ENCODE results near the gene ICAM1.
"Not testable (repeated sequence)": the region's sequence is repeated elsewhere in the genome, so short reads cannot be mapped to it uniquely, and the experiment has no call there.

ICAM1 gene, protein sequence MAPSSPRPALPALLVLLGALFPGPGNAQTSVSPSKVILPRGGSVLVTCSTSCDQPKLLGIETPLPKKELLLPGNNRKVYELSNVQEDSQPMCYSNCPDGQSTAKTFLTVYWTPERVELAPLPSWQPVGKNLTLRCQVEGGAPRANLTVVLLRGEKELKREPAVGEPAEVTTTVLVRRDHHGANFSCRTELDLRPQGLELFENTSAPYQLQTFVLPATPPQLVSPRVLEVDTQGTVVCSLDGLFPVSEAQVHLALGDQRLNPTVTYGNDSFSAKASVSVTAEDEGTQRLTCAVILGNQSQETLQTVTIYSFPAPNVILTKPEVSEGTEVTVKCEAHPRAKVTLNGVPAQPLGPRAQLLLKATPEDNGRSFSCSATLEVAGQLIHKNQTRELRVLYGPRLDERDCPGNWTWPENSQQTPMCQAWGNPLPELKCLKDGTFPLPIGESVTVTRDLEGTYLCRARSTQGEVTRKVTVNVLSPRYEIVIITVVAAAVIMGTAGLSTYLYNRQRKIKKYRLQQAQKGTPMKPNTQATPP
- long read RNA-seq, donor 1, partial matches to known transcripts = 0 of 1 reads
- long read RNA-seq, donor 1, other reads (novel, unspliced or antisense) = 0 of 1 reads
- long read RNA-seq, donor 2, partial matches to known transcripts = 0 of 1 reads
- long read RNA-seq, donor 2, other reads (novel, unspliced or antisense) = 0 of 1 reads
- long read RNA-seq, donor 3 = 0 reads
- long read RNA-seq, donor 4, partial matches to known transcripts = 34 of 35 reads
- long read RNA-seq, donor 4, other reads (novel, unspliced or antisense) = 0 of 35 reads
- long read RNA-seq, donor 5, partial matches to known transcripts = 0 of 1 reads
- long read RNA-seq, donor 5, other reads (novel, unspliced or antisense) = 0 of 1 reads
- long read RNA-seq, donor 6, partial matches to known transcripts = 14 of 32 reads
- long read RNA-seq, donor 6, other reads (novel, unspliced or antisense) = 18 of 32 reads
- long read RNA-seq, donor 7 = 0 reads
- long read RNA-seq, donor 8, partial matches to known transcripts = 0 of 1 reads
- long read RNA-seq, donor 8, other reads (novel, unspliced or antisense) = 0 of 1 reads

DNA sequence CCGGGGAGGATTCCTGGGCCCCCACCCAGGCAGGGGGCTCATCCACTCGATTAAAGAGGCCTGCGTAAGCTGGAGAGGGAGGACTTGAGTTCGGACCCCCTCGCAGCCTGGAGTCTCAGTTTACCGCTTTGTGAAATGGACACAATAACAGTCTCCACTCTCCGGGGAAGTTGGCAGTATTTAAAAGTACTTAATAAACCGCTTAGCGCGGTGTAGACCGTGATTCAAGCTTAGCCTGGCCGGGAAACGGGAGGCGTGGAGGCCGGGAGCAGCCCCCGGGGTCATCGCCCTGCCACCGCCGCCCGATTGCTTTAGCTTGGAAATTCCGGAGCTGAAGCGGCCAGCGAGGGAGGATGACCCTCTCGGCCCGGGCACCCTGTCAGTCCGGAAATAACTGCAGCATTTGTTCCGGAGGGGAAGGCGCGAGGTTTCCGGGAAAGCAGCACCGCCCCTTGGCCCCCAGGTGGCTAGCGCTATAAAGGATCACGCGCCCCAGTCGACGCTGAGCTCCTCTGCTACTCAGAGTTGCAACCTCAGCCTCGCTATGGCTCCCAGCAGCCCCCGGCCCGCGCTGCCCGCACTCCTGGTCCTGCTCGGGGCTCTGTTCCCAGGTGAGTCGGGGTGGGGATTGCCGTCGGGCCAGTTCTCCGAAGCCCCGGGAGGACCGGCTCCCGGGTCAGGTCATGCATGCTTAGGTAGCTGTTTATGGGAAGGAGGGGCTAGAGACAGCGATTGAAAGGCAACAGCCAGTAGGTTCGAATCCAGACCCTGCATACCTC is at the start of gene ICAM1:
Gene ICAM1, plus strand, starts transcription at position 505 of the 779 bp plus-strand sequence. Its CDS starts 40 bp downstream, at position 545.
- peak; percentile 57 for DNase-seq

DNA sequence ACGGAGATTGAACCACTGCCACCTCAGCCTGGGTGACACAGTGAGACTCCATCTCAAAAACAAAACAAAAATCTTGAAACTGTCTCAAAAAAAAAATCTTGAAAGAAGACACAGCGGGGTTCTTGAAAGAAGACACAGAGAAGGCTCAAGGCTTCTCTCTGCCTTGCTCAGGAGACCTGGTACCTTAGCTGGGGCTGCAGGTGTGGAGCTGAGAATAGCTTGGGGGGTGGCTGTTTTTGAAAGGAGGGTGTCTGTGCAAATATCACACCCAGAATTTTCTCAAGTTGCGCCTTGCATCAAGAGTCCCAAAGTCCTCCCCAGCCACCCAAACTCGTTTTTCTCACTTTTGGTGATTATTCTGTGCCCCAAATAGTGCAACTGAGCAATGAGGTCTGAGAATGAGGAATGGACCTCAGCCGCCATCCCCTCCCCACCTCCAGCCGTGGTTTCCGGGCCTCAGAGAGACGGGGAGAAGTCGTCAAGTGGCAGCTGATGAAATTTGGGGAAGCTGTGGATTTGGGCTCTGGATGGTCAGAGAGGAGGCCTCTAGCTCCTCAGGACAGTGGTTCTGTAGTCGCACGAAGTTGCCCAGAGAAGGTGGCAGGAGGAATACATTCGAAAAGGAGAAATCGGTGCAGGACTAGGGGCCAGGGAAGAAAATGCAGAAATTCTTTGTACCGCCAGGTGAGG is 48.6 kb upstream of the ICAM1 start:
- DNase-seq = no peak

GRCh38 chr19:10223488-10224213 is 47.3 kb upstream of the ICAM1 start:
- no peak for DNase-seq

DNA sequence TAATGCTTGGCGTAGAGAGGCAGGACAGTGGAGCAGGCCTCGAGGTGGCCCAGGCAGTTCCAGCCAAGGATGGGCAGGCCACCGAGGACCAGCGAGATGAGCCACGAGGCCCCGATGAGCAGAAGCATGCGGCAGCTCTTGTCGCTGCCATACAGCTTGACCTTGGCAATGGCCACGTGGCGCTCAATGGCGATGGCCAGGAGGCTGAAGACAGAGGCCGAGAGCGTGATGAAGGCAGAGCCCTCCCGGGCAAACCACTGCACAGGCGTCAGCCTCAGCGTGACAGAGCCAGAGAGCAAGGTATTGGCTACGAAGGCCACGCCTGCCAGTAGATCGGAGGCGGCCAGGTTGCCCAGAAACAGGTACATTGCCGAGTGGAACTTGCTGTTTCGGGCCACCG is 46.6 kb upstream of the ICAM1 start:
- no peak for DNase-seq

GRCh38 chr19:10226021-10226375 is 44.9 kb upstream of the ICAM1 start:
- no peak for DNase-seq

DNA sequence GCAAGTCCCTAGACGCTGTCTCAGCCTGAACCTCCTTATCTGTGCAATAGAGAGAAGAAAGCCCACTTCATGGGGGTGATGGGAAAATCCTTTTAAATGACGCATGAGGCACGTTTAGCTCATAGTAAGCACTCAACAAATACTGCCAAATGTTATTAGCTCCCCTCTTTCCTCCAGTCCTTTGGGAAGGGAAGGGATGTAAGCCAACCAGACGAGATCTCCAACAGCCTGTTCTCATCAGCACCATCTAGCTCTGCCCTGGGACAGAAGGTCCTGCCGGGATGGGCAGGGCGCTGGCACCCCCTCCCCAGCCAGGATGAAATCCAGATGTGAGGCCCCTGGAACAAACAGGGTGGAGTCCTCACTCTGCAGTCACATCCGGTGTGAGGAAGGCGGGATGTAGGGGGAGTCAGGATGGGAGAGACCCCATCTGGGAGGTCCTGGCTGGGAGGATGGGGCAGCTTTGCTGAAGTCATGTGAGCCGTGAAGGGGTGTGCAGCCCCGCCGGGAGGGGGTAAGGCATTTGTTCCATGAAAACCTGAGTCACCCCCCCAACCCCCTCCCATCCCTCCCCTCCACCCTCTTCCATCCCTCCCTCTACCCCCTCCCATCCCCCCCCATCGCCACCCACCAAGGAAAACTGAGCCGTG is 44.4 kb upstream of the ICAM1 start:
- DNase-seq = peak; percentile 64

GRCh38 chr19:10227026-10227971 is 43.6 kb upstream of the ICAM1 start:
- peak; percentile 72 for DNase-seq

DNA sequence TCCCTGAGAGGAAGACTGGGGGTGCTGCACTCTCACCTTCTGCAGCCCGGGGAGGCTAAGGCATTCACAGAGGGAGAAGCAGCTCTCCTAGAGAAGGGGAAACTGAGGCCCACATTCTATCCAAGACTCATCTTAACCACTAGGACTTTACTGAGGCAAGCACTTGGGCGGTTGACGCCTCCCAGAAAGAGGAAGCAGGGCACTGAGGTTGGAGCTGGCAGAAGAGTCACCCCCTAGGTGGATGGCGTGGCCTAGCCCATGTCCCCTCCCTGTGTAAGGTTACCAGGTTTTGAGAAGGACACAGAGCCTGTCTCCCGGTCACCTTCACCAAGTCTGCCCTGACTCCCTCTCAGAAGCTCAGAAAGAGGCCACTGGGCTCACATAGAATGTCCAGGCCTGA is 42.5 kb upstream of the ICAM1 start:
- DNase-seq = no peak

- peak; percentile 11 for DNase-seq
These were observed 42.0 kb upstream of the ICAM1 start for GRCh38 chr19:10228920-10229319.

- peak; percentile 67 for DNase-seq
These were observed 40.6 kb upstream of the ICAM1 start for GRCh38 chr19:10230173-10230860.

DNA sequence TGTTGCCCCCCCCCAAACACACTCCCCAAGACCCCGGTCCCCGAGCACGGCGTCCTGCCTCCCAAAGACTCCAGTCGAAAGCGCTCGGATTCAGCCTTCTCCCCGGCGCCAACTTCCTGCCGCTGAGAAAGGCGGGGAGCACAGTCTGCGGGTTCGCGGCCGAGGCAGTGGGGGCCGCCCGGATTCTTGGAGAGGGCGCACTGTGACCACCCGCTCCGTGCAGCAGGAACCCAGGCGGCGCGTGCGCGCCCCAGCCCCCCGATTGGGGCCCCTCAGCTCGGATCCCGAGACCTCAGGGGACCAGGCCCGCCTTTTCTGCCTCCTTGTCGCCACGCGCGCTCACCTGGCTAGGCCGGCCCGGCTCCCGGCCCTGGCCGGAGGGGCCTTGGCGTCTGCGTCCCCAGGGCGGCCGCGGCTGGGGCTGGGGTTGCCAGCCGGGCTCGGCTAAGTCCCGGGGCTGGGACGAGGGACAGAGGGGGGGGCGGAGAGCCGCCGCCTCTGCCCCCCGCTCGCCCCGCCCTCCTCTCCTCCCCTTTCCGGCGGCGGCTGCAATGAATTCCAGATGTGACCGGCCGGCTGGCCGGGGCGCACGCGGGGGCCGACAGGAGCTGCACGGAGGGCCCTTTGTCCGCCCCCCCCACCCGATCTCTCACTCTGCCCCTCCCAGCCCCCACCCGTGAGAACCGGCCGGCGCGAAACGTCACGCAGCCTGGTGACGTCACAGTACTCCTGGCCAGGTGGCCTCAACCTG is 39.9 kb upstream of the ICAM1 start, which contains the start of gene S1PR2:
Gene S1PR2, minus strand, starts transcription at position 471 of the 751 bp plus-strand sequence. CDS start 6,426 bp downstream, outside the sequence.
- peak; percentile 95 for DNase-seq

DNA sequence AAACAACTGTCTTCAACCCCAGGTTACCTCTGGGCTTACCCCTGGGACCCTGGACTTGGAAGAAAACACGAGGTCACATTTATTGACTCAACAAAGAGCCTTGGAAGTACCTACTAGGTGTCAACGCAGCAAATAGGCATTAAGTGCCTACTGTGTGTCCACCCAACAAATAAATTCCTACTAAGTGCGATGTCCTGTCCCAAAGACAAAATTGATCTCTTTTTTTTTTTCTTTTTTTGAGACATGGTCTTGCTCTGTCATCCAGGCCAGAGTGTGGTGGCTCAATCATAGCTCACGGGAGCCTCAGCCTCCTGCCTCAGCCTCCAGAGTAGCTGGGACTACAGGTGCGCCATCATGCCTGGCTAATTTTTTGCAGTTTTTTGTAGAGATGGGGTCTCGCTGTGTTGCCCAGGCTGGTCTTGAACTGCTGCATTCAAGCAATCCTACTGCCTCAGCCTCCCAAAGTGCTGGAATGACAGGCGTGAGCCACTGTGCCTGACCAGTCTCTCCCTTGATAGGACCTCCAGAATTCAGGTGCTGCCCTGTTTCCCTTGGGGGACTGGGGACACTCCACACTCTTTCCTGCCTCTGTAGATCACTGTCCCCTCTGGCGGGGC is 39.2 kb upstream of the ICAM1 start:
- no peak for DNase-seq

- DNase-seq = no peak
These were observed 37.0 kb upstream of the ICAM1 start for GRCh38 chr19:10233946-10234345.

DNA sequence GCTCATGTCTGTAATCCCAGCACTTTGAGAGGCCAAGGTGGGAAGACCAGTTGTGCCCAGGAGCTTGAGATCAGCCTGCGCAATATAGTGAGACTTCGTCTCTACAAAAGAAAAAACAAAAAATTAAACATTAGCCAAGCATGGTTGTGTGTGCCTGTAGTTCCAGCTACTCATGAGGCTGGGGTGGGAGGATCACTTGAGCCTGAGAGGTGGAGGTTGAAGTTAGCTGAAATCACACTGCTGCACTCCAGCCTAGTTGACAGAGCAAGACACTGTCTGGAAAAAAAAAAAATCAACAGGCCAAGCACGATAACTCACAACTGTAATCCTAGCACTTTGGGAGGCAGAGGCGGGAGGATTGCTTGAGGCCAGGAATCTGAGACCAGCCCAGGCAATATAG is 35.9 kb upstream of the ICAM1 start:
- no peak for DNase-seq

DNA sequence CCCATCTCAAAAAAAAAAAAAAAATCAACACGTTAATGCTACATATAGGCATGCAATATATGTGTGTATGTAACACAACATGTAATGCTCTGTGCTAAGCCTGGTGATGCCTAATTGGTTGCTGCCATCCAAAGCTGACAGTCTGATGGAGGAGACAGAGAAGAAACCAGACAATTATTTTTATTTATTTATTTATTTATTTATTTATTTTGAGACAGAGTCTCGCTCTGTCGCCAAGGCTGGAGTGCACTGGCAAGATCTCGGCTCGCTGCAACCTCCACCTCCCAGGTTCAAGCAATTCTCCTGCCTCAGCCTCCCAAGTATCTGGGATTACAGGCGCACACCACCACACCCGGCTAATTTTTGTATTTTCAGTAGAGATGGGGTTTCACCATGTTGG is 35.5 kb upstream of the ICAM1 start:
- DNase-seq = not testable (repeated sequence)

DNA sequence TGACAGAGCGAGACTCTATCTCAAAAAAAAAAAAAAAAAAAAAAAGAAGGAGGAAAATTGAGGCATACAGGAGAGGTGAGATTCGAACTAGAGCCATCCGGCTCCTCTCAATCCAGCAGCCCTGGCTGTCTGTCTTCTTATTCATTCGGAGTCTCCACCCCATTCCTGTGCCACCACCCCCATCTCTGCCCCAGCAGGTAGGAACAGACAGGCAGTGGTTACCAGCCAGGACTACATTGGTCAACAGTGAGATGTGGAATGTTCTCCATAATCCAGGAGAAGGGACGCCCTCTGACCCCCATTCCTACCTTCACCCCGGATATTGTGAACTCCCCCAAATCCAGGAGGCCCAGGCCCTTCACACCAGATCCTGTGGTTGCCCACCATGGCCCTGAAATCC is 33.2 kb upstream of the ICAM1 start:
- no peak for DNase-seq

DNA sequence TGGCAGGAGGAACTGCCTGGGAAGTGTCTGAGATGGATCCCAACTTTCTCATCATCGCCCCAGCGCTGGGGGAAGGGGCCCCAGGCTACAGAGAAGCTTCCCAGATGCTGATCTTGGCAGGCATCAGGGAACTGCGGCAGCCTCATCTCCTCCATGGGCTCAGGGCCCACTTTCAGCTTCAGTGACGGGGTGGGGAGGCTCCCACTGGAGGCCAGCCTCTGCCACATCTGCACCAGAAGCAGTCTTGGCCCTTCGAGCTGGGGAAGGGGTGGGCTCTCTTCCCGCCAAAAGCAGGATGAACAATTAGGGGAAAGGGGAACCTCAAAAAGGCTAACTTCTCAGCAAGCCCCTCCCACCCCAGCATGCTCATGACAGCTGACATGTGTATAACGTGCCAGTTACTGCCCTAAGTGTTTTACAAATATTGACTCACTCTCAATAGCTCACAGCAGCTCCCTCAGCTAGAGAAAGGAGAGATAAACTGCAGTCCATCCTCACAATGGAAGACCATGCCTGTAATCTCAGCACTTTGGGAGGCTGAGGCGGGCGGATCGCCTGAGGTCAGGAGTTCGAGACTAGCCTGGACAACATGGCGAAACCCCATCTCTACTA is 32.6 kb upstream of the ICAM1 start:
- peak; percentile 26 for DNase-seq
